RWPE1 (cell line): ENCODE measurements around the gene TEAD2.
"Not testable (repeated sequence)": the region's sequence is repeated elsewhere in the genome, so short reads cannot be mapped to it uniquely, and the experiment has no call there.

Source experiments
- CTCF ChIA-PET: fragments of 350-600 bp; sonication (Branson Sonifier 250); formaldehyde crosslinking; extraction: SDS; loops from one replicate; lab custom pipeline; 2021; lab: Yijun Ruan, JAX
- POLR2A ChIA-PET: fragments of 400-600 bp; formaldehyde crosslinking; extraction: SDS; loops from one replicate; lab custom pipeline; 2020; ENCODE audit warnings: antibody characterized with exemption; ENCODE audit not compliant: low non-redundant PET; lab: Yijun Ruan, JAX
- DNase-seq: peaks from one replicate; pipeline ENCODE4 v3.0.0; 2012; ENCODE audit warnings: low spot score
- H3K27ac ChIP-seq: fragments of 450-650 bp; 2 replicates; pipeline ENCODE4 v1.5.1; 2017
- CTCF ChIP-seq: fragments of 450-650 bp; conservative IDR thresholded peaks from 2 replicates; pipeline ENCODE4 v1.5.1; 2017; ENCODE audit warnings: low read depth, mild to moderate bottlenecking

Gene TEAD2

GRCh38 chr19:49328741-49329140, 33.5 kb downstream of the TEAD2 start:
- DNase-seq = no peak
- H3K27ac ChIP-seq = no peak overlapping the region
- POLR2A ChIA-PET = no interaction called here

DNA sequence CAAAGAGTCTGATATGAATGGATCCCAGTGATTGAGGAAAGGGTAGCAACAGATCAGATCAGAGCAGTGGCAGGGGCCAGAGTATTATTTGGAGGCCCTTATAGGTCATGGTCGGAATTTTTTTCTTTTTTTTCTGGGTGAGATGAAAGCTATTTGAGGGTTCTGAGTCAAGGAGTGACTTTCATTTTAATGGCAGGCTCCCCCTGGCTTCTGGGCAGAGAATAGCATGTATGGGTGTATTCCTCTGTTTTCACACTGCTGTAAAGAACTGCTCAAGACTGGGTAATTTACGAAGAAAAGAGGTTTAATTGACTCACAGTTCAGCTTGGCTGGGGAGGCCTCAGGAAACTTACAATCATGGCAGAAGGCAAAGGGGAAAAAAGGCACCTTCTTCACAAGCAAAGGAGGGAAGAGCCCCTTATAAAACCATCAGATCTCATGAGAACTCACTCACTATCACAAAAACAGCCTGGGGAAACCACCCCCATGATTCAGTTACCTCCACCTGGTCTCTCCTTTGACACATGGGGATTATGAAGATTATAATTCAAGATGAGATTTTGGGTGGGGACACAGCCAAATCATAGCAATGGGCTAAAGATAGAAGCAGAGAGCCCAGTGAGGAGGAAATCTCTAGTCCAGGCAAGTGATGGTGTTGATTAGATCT, 34.2 kb downstream of the TEAD2 start:
- ChIA-PET CTCF (interaction anchor here (0.6 to 2.2 kb wide), 7 partner anchors 10 to 102 kb away, joined by 3 to 13 read pairs (median 5); no protein-coding TSS in a partner anchor), POLR2A (no interaction called here)
- no peak overlapping the region for H3K27ac ChIP-seq
- TF ChIP-seq CTCF = peak; percentile 63
- peak; percentile 41 for DNase-seq

More at GRCh38 chr19:49328741-49329140, 33.5 kb downstream of the TEAD2 start:
- TF ChIP-seq CTCF = no peak
- CTCF ChIA-PET = interaction anchor here (0.6 to 2.2 kb wide), 3 partner anchors 23 to 103 kb away, joined by 4 to 13 read pairs (median 4); no protein-coding TSS in a partner anchor

- TF ChIP-seq CTCF = no peak
- no peak overlapping the region for H3K27ac ChIP-seq
- DNase-seq = no peak
- POLR2A ChIA-PET = no interaction called here
- CTCF ChIA-PET = no interaction called here
Measured at GRCh38 chr19:49326165-49326704, 36.0 kb downstream of the TEAD2 start.

DNA sequence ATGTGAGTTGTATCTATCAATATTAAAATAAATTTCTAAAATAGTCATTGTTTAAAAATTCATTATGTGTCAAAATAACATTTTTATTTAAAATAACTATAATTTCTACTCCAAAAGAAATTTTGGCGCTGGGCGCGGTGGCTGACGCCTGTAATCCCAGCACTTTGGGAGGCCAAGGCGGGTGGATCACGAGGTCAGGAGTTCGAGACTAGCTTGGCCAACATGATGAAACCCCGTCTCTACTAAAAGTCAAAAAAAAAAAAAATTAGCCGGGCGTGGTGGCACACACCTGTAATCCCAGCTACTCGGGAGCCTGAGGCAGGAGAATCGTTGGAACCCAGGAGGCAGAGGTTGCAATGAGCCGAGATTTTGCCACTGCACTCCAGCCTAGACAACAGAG, 36.5 kb downstream of the TEAD2 start:
- H3K27ac ChIP-seq, POLR2A ChIA-PET, CTCF ChIA-PET, DNase-seq: not testable (repeated sequence)

DNA sequence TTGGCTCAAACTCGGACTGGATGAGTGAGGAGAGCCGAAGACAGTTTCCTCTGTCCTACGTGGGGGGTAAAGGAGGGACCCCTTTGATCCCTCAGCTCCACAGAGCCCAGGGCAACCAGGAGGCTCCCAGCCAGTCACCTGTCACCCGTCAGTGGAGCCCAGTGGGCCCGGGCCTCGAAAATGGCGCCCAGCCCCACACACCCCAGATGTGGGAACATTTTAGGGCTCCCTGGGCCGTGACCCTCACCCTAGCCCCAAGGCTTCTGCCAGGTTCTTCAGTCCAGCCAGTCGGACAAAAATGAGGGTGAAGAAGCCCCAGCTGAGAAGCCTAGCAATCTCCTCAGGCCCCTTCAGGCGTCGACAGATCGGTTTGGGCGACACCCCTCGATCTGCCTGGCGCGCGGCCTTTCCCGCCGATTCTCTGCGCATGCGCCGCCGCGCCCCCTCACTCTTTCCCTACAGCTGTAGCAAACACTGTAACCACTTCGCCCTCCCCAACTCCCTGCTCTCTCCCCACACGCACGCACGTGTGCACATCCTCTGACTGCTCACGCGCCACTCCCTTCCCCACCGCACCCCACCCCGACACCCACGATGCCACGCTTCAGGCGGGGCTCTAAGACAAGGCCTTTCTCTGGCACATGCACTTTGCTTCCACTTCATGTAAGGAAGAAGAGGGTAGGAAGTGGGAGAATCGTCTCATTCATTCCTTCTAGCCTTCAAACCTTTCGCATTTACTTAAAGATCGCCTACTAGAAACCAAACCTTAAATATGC, 37.2 kb downstream of the TEAD2 start, which contains the start of gene SLC6A16:
Gene SLC6A16 (minus strand): TSS at position 391 of the 776 bp plus-strand sequence. CDS start 13,844 bp downstream, outside the sequence.
- ChIA-PET CTCF (interaction anchor here (1.0 kb wide), 1 partner anchor 24 kb away, joined by 6 read pairs; no protein-coding TSS in a partner anchor), POLR2A (interaction anchor here (0.6 kb wide), 1 partner anchor 19 kb away, joined by 3 read pairs; no protein-coding TSS in a partner anchor)
- no peak for TF ChIP-seq CTCF
- no peak for DNase-seq
- H3K27ac ChIP-seq = no peak within 1 kb of the TSS

- TF ChIP-seq CTCF = no peak
- ChIA-PET CTCF (interaction anchor here (0.6 to 1.2 kb wide), 4 partner anchors 9 to 253 kb away, joined by 3 to 6 read pairs (median 3); no protein-coding TSS in a partner anchor), POLR2A (no interaction called here)
- H3K27ac ChIP-seq = no peak overlapping the region
- DNase-seq = no peak
Measured at GRCh38 chr19:49318296-49318695, 43.9 kb downstream of the TEAD2 start.
